ENCODE data around the gene SYNJ1.

GRCh38 chr21:32585042-32585710 is 142.6 kb downstream of the SYNJ1 start, which contains the start of gene TCP10L:
- no peak for TF ChIP-seq ETV6 (conservative IDR thresholded peaks at IDR 0.05 in 1 of 2, IDR thresholded peaks at IDR 0.05 in 1 of 2; ENCODE audit: borderline replicate concordance in 1 of 2, low read depth in 1 of 2)
- TF ChIP-seq RELA (IDR thresholded peaks at IDR 0.05; ENCODE audit: borderline replicate concordance, partially characterized antibody): no peak
- no peak for TF ChIP-seq NBN (IDR thresholded peaks at IDR 0.05)
- no peak for TF ChIP-seq ZNF274 (IDR thresholded peaks at IDR 0.05; ENCODE audit: insufficient read depth, insufficient read length)
- no peak for TF ChIP-seq ZZZ3 (IDR thresholded peaks at IDR 0.05; ENCODE audit: control insufficient read depth, insufficient read length, low read depth)
- TF ChIP-seq EZH2 (IDR thresholded peaks at IDR 0.05; ENCODE audit: borderline replicate concordance, control insufficient read depth, low read depth, low read length): no peak
- no peak for TF ChIP-seq MAX (IDR thresholded peaks at IDR 0.05; ENCODE audit: low read depth, low read length)
